ENCODE measurements around the gene SLC5A3. TPM values are rescaled to one million over a fixed set of nuclear protein-coding genes. Genes with fewer than 3 reads are reported as not detected.

SLC5A3 gene
- total RNA-seq, 4 donors from 2014 or later = 11.5 to 29.6 (median 24.4) TPM

DNA sequence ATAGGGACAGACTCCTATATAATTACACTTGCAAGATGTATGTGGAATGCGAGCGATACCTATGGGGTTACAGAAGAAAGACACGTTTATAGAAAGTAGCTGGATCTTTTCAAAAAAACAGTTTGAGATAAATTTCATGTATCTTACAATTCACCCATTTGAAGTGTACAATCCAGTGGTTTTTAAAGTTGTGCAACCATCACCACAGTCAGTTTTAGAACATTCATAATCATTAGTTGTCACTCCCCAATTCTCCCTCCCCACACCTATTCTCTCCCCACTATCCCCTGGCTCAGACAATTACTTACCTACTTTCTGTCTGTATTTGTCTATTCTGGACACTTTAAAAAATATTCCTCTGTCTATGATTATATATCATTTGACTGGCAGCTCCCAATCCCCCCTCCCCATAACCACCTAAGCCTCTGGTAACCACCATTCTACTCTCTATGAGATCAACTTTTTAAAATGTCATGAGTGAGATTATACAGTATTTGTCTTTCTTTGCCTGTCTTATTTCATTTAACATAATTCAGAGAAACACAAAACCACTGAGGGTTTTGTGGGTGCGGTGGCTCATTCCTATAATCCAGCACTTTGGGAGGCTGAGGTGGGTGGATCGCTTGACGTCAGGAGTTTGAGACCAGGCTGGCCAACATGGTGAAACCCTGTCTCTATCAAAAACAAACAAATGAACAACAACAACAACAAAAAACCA lies 39.1 kb downstream of the SLC5A3 start:
- TF ChIP-seq POLR2A (IDR thresholded peaks at IDR 0.05) = no peak
- TF ChIP-seq EP300 (IDR thresholded peaks at IDR 0.05) = no peak
- no peak for TF ChIP-seq CTCF (IDR thresholded peaks at IDR 0.05)
- no peak for TF ChIP-seq POLR2AphosphoS5 (IDR thresholded peaks at IDR 0.05)
- Histone ChIP-seq H3K36me3 (no peaks in the 10 kb centered on the region), H3K27ac (no peak overlapping the region), H3K27me3 (no peaks in the 10 kb centered on the region), H3K9me3 (no peaks in the 10 kb centered on the region), H3K4me3 (no peak overlapping the region), H3K4me1 (peaks cover 0 to 34% (median 4%) of the 10 kb centered on the region in 3 donors)
- WGBS, 2 donors (ENCODE audit: low coverage in 1 of 2) = 90 to 92% methylated on average over 3 to 6 of the region's 6 CpGs
- ATAC-seq = no peak

- 14 to 50% methylated on average over 1 to 2 of the region's 2 CpGs for WGBS, 2 donors (ENCODE audit: low coverage in 1 of 2)
Measured at GRCh38 chr21:34113842-34114241, 40.5 kb downstream of the SLC5A3 start.

GRCh38 chr21:34115160-34115559 lies 41.8 kb downstream of the SLC5A3 start:
- no peak overlapping the region for H3K4me3 ChIP-seq
- peaks cover 0 to 15% (median 4%) of the 10 kb centered on the region in 3 donors for H3K4me1 ChIP-seq
- 83 to 89% methylated on average over 1 of the region's 1 CpG for WGBS, 2 donors (ENCODE audit: low coverage in 1 of 2)
- TF ChIP-seq EP300 (IDR thresholded peaks at IDR 0.05) (no peak), CTCF (IDR thresholded peaks at IDR 0.05) (no peak), POLR2A (IDR thresholded peaks at IDR 0.05) (no peak), POLR2AphosphoS5 (IDR thresholded peaks at IDR 0.05) (no peak)
- H3K27me3 ChIP-seq = no peaks in the 10 kb centered on the region
- no peak for ATAC-seq
- H3K9me3 ChIP-seq = no peaks in the 10 kb centered on the region
- H3K36me3 ChIP-seq = no peaks in the 10 kb centered on the region
- H3K27ac ChIP-seq = no peak overlapping the region

More at GRCh38 chr21:34113842-34114241, 40.5 kb downstream of the SLC5A3 start:
- ATAC-seq = no peak
- H3K36me3 ChIP-seq = no peaks in the 10 kb centered on the region
- no peak overlapping the region for H3K27ac ChIP-seq
- H3K4me3 ChIP-seq = no peak overlapping the region
- TF ChIP-seq CTCF (IDR thresholded peaks at IDR 0.05) = no peak
- TF ChIP-seq POLR2AphosphoS5 (IDR thresholded peaks at IDR 0.05) = no peak
- no peaks in the 10 kb centered on the region for H3K27me3 ChIP-seq
- peaks cover 0 to 23% (median 4%) of the 10 kb centered on the region in 3 donors for H3K4me1 ChIP-seq
- H3K9me3 ChIP-seq = no peaks in the 10 kb centered on the region

DNA sequence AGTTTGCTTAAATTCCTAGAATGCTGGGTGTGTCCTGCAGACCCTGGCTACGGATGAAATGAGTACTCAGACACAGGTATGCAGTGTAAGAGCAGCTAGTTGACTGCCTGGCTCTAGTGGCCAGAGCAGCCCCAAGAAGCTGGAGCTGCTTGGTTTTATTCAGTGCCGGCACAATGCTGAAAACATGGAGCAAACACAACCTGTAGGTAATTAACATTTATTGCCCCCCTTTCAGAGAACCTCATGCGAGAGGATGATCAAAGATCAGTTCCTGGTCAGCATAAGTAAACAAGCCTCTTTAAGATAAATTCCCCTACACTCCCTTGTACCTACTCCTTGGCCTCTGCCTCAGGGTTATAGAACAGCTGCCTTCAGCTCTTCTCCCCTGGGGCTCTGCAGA lies 43.2 kb downstream of the SLC5A3 start:
- 76 to 100% methylated on average over 1 to 3 of the region's 3 CpGs for WGBS, 2 donors (ENCODE audit: low coverage in 1 of 2)
- Histone ChIP-seq H3K4me1 (peaks cover 0 to 18% (median 4%) of the 10 kb centered on the region in 3 donors), H3K27ac (no peak overlapping the region), H3K9me3 (no peaks in the 10 kb centered on the region), H3K36me3 (no peaks in the 10 kb centered on the region), H3K27me3 (no peaks in the 10 kb centered on the region), H3K4me3 (no peak overlapping the region)
- no peak for ATAC-seq
- no peak for TF ChIP-seq POLR2AphosphoS5 (IDR thresholded peaks at IDR 0.05)
- TF ChIP-seq CTCF (IDR thresholded peaks at IDR 0.05) = no peak
- TF ChIP-seq POLR2A (IDR thresholded peaks at IDR 0.05) = no peak
- TF ChIP-seq EP300 (IDR thresholded peaks at IDR 0.05) = no peak

- WGBS, 2 donors (ENCODE audit: low coverage in 1 of 2) = 80 to 91% methylated on average over 1 to 2 of the region's 2 CpGs
- ATAC-seq = no peak
- Histone ChIP-seq H3K4me3 (no peak overlapping the region), H3K36me3 (no peaks in the 10 kb centered on the region), H3K4me1 (peaks cover 0 to 34% (median 4%) of the 10 kb centered on the region in 3 donors), H3K27me3 (no peaks in the 10 kb centered on the region), H3K9me3 (no peaks in the 10 kb centered on the region), H3K27ac (no peak overlapping the region)
- TF ChIP-seq POLR2AphosphoS5 (IDR thresholded peaks at IDR 0.05) (no peak), POLR2A (IDR thresholded peaks at IDR 0.05) (no peak), CTCF (IDR thresholded peaks at IDR 0.05) (no peak), EP300 (IDR thresholded peaks at IDR 0.05) (no peak)
Measured at GRCh38 chr21:34120867-34121266, 47.5 kb downstream of the SLC5A3 start.

Measured in gastroesophageal sphincter (tissue), 4 donors.